ENCODE results near the gene TTC32.

Gene TTC32

GRCh38 chr2:19876751-19877150, 25.0 kb downstream of the TTC32 start:
- no peak for DNase-seq (ENCODE audit: low spot score)

DNA sequence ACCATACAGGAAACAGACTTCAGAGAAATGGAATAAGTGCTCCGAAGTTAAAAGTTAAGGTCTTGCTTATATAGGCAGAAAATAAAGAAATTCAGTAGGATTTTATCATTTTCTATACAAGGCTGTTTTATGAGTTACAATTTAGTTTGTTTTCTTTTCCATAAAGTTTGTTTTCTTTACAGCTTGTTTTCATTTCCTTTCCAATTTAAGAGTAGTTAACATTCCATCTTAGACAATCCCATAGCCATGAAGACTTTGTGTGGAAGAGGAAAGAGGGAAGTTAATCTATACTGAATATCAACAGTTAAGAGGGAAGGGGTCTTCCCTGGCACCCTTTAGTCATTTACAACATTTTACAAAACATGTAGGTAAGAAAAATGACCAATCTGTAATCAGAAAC, 26.5 kb downstream of the TTC32 start:
- no peak for DNase-seq (ENCODE audit: low spot score)

- DNase-seq (ENCODE audit: low spot score): no peak
Observed at GRCh38 chr2:19874726-19875125, 27.1 kb downstream of the TTC32 start.

GRCh38 chr2:19873014-19873413, 28.8 kb downstream of the TTC32 start:
- DNase-seq (ENCODE audit: low spot score): no peak

DNA sequence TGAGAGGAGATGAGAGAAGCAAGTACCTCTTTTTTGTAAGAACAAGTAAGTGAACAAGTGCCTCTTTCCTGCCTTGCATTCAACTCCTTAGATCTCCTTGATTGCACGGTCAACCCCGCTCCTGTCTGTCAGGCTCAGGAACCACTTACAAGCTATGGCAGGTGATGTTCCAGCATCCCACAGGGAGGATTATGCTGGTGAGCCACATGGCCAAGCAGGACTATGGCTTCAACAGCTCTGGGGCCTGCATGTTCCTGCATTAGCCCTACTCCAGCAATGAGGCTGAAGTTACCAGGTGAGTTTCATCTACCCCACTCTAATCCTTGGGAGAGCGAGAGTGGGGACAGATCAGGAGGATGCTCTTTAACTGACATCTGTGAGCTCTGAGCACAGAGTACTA, 29.5 kb downstream of the TTC32 start:
- DNase-seq (ENCODE audit: low spot score): no peak

- DNase-seq (ENCODE audit: low spot score): no peak
Observed at GRCh38 chr2:19871836-19872235, 29.9 kb downstream of the TTC32 start.

DNA sequence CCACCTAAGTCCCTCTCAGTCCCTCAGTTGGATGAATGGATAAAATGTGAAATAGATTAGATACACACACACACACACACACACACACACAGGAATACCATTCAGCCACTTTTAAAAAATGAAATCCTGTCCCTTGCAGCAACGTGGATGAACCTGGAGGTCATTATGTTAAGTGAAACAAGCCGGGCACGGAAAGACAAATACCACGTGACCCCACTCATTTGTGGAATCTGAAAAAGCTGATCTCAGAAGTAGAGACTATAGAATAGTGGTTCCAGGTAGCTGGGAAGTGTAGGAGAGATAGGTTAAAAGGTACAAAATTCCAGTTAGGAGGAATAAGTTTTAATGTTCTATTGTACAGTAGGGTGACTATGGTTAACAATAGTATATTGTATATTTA, 31.0 kb downstream of the TTC32 start:
- DNase-seq (ENCODE audit: low spot score): no peak

DNA sequence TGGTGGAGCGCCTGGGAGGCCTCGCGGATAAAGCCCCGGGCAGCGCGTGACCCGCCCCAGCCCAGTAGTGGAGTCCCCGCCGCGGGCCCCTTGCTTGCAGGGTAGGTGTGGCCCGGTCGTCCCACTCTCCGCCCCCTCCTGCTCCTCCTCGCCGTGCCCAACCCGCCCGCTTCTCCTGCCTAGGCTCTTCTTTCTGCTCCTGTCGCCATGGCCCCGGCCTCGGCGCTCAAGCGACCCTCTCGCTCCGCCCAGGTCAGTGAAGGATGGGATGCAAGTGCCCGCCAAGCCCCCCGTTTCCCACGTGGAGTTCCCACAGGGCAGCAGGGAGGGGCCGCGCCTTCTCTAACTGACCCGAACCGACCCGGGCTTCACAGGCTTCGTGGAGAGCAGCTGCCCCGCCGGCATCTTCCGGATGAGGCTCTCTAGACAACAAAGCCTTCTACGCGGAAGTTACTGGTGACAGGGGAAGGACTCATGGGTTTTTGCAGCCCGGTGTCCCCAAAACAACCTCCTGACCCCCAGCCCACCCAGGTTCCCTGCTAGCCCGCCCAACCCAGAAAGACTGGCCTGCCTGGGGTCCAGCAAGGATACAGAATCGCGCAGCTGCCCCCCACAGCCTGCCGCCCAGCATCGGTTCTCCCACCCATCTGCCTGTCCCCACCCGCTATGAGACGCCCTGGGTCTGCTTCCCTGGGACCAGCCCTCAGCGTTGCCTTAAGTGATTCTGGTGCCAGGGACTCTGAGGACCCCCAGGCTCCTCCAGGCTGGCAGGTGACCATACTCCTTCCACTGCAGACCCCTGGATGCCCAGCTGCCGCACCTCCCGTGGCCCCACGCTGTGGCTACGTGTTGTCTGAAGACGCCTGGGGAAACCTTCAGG, 32.8 kb downstream of the TTC32 start:
- DNase-seq (ENCODE audit: low spot score): peak; percentile 71

- DNase-seq (ENCODE audit: low spot score): peak; percentile 17
Observed at GRCh38 chr2:19868224-19868623, 33.6 kb downstream of the TTC32 start.

DNA sequence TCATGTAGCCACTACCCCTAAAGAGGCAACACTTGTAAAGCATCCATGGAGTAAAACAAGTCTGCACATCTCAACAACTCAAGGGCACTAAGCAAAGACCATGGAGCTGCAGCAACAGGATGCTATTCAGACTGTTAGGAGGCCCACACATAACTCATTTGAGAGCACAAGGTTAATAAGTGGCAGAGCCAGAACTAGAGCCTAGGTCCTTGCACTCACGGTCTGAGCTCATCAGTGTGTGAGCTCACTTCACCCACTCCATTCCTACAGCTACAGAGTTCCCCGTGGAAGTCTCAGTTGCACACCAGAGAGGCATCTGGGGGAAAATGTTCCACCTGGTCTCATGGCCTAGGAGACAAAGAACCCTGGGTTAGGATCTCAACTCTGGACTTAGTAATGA, 35.0 kb downstream of the TTC32 start:
- DNase-seq (ENCODE audit: low spot score): no peak

- DNase-seq (ENCODE audit: low spot score): no peak
Observed at GRCh38 chr2:19865151-19865550, 36.6 kb downstream of the TTC32 start.

DNA sequence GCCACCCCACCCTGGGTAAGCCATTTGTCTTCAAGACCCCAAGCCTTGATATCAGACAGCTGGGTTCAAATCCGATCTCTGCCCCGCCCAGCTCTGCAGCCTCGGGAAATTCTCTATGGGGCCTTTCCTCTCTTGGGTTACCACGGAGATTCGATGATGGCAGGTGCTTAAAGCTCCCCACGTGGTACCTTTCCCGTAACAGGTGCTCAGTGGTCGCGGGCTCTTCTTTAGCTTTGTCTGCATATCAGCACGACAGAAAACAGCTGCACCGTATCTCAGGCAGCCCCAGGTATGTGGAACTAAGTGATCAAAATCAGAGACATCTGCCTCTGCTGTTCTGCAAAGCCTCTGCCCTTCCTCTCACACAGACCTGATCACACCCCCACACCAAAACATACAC, 37.4 kb downstream of the TTC32 start:
- DNase-seq (ENCODE audit: low spot score): no peak

- peak; percentile 76 for DNase-seq (ENCODE audit: low spot score)
Observed at GRCh38 chr2:19863303-19864041, 38.3 kb downstream of the TTC32 start.

DNA sequence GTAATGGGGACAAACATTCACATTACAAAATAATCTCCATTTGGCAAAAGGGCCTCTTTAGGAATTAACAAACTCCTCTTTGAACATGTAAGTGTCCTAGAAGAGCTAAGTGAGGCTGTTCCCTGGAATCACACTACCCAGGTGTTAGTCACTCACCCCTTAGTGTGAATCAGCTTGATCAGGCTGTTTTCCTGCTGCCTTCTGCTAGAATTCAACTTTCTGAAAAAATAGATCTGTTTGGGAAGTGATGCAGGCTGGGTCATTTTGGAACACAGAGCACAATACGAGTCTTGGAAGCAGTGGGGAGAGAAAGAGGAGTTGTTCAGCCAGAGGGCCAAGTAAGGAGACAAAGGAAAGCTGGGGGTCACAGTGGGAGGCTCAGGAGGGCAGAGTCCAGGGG, 40.0 kb downstream of the TTC32 start:
- no peak for DNase-seq (ENCODE audit: low spot score)

- no peak for DNase-seq (ENCODE audit: low spot score)
Observed at GRCh38 chr2:19860022-19860421, 41.8 kb downstream of the TTC32 start.

- DNase-seq (ENCODE audit: low spot score): no peak
Observed at GRCh38 chr2:19859565-19859964, 42.2 kb downstream of the TTC32 start.

- no peak for DNase-seq (ENCODE audit: low spot score)
Observed at GRCh38 chr2:19857806-19858205, 44.0 kb downstream of the TTC32 start.

DNA sequence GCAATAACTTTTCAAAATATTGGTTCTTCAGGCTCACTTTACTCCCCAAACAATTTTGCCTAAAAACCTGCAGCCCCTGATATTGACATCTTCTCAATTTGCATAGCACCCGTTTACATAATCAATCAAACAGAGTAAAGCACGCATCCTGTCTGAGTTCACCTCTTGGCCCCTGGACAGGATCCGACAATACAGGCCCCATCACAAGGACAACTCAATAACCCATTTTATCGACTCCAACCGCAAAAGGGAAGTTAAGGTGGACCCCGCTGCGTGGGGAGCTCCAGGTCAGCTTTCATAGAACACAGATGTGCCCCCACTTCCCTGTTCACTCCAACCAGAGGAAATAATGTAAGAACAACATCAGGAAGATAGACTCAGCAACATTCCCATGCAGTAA, 44.7 kb downstream of the TTC32 start:
- no peak for DNase-seq (ENCODE audit: low spot score)

- DNase-seq (ENCODE audit: low spot score): no peak
Observed at GRCh38 chr2:19855542-19856431, 46.0 kb downstream of the TTC32 start.

- no peak for DNase-seq (ENCODE audit: low spot score)
Observed at GRCh38 chr2:19854596-19855541, 46.9 kb downstream of the TTC32 start.

- no peak for DNase-seq (ENCODE audit: low spot score)
Observed at GRCh38 chr2:19851116-19851695, 50.6 kb downstream of the TTC32 start.

Data from germinal center (tissue), 1 donor.